ENCODE measurements around the gene PRIM1. TPM values are rescaled to one million over a fixed set of nuclear protein-coding genes. Genes with fewer than 3 reads are reported as not detected.
A peak's percentile ranks its signal among the peaks of the same experiment; 100 is the strongest.

Gene PRIM1
- total and polyA plus RNA-seq, 2 of the 13 experiments (the other 11 are each of a cell fraction or from before 2014, with no cell fraction given), result 30.0 to 47.3 TPM

DNA sequence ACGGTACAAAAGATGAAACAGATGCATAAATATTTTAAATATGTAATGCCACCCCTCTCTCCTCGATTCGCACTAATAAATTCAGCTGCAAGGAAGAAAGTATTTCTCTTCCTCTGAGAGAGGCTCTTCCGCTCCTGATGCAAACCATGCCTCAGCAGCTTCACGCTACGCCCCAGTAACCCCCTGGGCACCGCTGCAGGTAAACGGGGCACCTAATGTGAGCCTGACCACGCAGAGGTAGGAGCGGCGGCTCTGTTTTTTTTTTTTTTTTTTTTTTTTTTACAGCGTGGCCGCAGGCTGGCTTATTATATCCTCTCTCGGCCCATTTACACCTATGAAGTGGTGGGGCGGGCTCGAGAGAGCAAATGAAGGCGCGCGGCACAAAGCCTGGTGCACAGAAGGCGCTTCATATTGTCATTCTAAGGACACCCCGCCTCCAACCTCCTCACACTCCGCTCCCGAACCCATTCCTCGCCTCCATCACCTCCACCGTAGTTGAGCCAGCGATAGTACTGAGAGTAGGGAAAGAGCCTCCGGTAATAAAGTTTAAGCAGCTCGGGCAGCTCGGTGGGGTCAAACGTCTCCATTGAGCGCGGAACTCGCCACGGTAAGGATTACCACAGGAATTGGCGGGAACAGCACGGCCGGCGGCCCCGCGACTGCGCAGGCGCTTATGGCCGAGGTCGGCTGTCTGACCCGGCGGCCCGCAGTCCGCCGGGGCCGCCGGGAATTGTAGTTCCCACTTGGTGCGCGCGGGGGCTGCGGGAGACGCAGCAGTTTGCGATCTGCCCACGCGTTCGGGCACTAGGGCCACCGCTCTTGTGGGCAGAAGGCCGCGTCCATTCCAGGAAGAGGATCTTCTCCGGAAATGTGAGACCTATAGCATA is at the start of gene PRIM1 (continued):
- no peak for TF ChIP-seq ZNF660 (CRISPR knock-in tag; IDR thresholded peaks at IDR 0.05; ENCODE audit: borderline replicate concordance, low read depth)
- no peak for TF ChIP-seq ZNF253 (CRISPR knock-in tag; IDR thresholded peaks at IDR 0.05; ENCODE audit: borderline replicate concordance)
- TF ChIP-seq, protein P1, sequence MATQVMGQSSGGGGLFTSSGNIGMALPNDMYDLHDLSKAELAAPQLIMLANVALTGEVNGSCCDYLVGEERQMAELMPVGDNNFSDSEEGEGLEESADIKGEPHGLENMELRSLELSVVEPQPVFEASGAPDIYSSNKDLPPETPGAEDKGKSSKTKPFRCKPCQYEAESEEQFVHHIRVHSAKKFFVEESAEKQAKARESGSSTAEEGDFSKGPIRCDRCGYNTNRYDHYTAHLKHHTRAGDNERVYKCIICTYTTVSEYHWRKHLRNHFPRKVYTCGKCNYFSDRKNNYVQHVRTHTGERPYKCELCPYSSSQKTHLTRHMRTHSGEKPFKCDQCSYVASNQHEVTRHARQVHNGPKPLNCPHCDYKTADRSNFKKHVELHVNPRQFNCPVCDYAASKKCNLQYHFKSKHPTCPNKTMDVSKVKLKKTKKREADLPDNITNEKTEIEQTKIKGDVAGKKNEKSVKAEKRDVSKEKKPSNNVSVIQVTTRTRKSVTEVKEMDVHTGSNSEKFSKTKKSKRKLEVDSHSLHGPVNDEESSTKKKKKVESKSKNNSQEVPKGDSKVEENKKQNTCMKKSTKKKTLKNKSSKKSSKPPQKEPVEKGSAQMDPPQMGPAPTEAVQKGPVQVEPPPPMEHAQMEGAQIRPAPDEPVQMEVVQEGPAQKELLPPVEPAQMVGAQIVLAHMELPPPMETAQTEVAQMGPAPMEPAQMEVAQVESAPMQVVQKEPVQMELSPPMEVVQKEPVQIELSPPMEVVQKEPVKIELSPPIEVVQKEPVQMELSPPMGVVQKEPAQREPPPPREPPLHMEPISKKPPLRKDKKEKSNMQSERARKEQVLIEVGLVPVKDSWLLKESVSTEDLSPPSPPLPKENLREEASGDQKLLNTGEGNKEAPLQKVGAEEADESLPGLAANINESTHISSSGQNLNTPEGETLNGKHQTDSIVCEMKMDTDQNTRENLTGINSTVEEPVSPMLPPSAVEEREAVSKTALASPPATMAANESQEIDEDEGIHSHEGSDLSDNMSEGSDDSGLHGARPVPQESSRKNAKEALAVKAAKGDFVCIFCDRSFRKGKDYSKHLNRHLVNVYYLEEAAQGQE (IDR thresholded peaks at IDR 0.05; ENCODE audit: borderline replicate concordance in 1 of 2, low read depth in 1 of 2, low read length in 2 of 2), result peak in 1 of 2 experiments; percentile 50; a peak in 1 of 4 replicates
- TF ChIP-seq SRSF4 (IDR thresholded peaks at IDR 0.05; ENCODE audit: low read depth, low read length, poor library complexity, severe bottlenecking), result no peak
- peak; percentile 62; the same call in 1 of the 2 replicates for TF ChIP-seq ZIK1 (CRISPR knock-in tag; IDR thresholded peaks at IDR 0.05; ENCODE audit: borderline replicate concordance, low read depth)
- TF ChIP-seq, protein P2, sequence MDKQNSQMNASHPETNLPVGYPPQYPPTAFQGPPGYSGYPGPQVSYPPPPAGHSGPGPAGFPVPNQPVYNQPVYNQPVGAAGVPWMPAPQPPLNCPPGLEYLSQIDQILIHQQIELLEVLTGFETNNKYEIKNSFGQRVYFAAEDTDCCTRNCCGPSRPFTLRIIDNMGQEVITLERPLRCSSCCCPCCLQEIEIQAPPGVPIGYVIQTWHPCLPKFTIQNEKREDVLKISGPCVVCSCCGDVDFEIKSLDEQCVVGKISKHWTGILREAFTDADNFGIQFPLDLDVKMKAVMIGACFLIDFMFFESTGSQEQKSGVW (CRISPR knock-in tag; IDR thresholded peaks at IDR 0.05; ENCODE audit: borderline replicate concordance), result no peak
- TF ChIP-seq MBD4 (IDR thresholded peaks at IDR 0.05; ENCODE audit: borderline replicate concordance, low read length), result no peak
- TF ChIP-seq ZNF224 (CRISPR knock-in tag; IDR thresholded peaks at IDR 0.05), result no peak
- peak; percentile 34; the same call in 1 of the 2 replicates for TF ChIP-seq KDM5B (CRISPR knock-in tag; IDR thresholded peaks at IDR 0.05; ENCODE audit: borderline replicate concordance)
- TF ChIP-seq RXRA (CRISPR knock-in tag; IDR thresholded peaks at IDR 0.05), result peak; percentile 37; the same call in 1 of the 2 replicates
- no peak for TF ChIP-seq CBX5 (CRISPR knock-in tag; IDR thresholded peaks at IDR 0.05; ENCODE audit: borderline replicate concordance)
- TF ChIP-seq U2AF2 (IDR thresholded peaks at IDR 0.05; ENCODE audit: low read depth, low read length), result no peak
- TF ChIP-seq, protein P3, sequence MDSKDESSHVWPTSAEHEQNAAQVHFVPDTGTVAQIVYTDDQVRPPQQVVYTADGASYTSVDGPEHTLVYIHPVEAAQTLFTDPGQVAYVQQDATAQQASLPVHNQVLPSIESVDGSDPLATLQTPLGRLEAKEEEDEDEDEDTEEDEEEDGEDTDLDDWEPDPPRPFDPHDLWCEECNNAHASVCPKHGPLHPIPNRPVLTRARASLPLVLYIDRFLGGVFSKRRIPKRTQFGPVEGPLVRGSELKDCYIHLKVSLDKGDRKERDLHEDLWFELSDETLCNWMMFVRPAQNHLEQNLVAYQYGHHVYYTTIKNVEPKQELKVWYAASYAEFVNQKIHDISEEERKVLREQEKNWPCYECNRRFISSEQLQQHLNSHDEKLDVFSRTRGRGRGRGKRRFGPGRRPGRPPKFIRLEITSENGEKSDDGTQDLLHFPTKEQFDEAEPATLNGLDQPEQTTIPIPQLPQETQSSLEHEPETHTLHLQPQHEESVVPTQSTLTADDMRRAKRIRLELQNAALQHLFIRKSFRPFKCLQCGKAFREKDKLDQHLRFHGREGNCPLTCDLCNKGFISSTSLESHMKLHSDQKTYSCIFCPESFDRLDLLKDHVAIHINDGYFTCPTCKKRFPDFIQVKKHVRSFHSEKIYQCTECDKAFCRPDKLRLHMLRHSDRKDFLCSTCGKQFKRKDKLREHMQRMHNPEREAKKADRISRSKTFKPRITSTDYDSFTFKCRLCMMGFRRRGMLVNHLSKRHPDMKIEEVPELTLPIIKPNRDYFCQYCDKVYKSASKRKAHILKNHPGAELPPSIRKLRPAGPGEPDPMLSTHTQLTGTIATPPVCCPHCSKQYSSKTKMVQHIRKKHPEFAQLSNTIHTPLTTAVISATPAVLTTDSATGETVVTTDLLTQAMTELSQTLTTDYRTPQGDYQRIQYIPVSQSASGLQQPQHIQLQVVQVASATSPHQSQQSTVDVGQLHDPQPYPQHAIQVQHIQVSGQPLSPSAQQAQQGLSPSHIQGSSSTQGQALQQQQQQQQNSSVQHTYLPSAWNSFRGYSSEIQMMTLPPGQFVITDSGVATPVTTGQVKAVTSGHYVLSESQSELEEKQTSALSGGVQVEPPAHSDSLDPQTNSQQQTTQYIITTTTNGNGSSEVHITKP (CRISPR knock-in tag; IDR thresholded peaks at IDR 0.05; ENCODE audit: low read depth), result no peak
- TF ChIP-seq ZNF33A (CRISPR knock-in tag; IDR thresholded peaks at IDR 0.05; ENCODE audit: borderline replicate concordance), result no peak
- TF ChIP-seq MTA1 (CRISPR knock-in tag; IDR thresholded peaks at IDR 0.05; ENCODE audit: borderline replicate concordance), result no peak
- no peak for TF ChIP-seq ZNF589 (CRISPR knock-in tag; conservative IDR thresholded peaks at IDR 0.05)
- no peak for TF ChIP-seq MEF2D (CRISPR knock-in tag; IDR thresholded peaks at IDR 0.05)
- TF ChIP-seq NFYB (CRISPR knock-in tag; IDR thresholded peaks at IDR 0.05), result peak; percentile 16; the same call in 1 of the 2 replicates
- TF ChIP-seq, protein P4, sequence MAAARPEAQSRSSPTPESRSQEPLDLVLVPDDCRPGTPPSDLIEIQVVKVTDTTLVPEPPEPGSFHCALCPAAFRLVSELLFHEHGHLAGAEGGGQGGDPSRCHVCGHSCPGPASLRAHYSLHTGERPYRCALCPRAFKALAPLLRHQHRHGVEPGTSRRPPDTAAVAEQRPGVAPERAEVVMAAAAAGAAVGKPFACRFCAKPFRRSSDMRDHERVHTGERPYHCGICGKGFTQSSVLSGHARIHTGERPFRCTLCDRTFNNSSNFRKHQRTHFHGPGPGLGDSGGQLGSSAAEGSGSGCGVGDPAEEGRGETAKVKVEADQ (CRISPR knock-in tag; IDR thresholded peaks at IDR 0.05; ENCODE audit: borderline replicate concordance), result no peak
